ENCODE results near the gene XPO4. TPM values are rescaled to one million over a fixed set of nuclear protein-coding genes. Genes with fewer than 3 reads are reported as not detected.

Gene XPO4
- total RNA-seq, 1 experiment from 2014 or later: 34.1 TPM

GRCh38 chr13:20923272-20923671, 20.7 kb upstream of the XPO4 start:
- Histone ChIP-seq H3K14ac (ENCODE audit: insufficient read depth, low read length) (no peak overlapping the region), H4K20me1 (ENCODE audit: control insufficient read depth, insufficient read depth, insufficient read length) (no peaks in the 10 kb centered on the region), H2AFZ (ENCODE audit: low read length) (no peak overlapping the region), H2BK15ac (ENCODE audit: low read depth, low read length) (no peak overlapping the region), H3K9me3 (ENCODE audit: control insufficient read depth, low read depth, low read length) (no peaks in the 10 kb centered on the region), H2BK12ac (ENCODE audit: insufficient read length, low read depth, low read length) (no peak overlapping the region), H3K27me3 (ENCODE audit: insufficient read depth, low read length) (no peaks in the 10 kb centered on the region), H2BK120ac (ENCODE audit: low read depth, low read length, poor library complexity, severe bottlenecking) (no peak overlapping the region), H3K23me2 (ENCODE audit: insufficient read length, low read depth, low read length, poor library complexity, severe bottlenecking) (no peaks in the 10 kb centered on the region), H3K79me1 (ENCODE audit: insufficient read depth, low read depth, low read length, poor library complexity, severe bottlenecking) (no peaks in the 10 kb centered on the region), H3K27ac (ENCODE audit: insufficient read length, low read depth, low read length) (no peak overlapping the region), H2BK20ac (ENCODE audit: low read depth, low read length, poor library complexity, severe bottlenecking) (no peak overlapping the region), H2BK5ac (ENCODE audit: insufficient read length, low read length) (no peak overlapping the region), H4K8ac (replicated peaks; ENCODE audit: insufficient read length, low read depth, low read length) (no peak overlapping the region), H3K9ac (ENCODE audit: extremely low read depth, insufficient read length, low read length) (no peak overlapping the region), H3T11ph (ENCODE audit: low read length) (no peak overlapping the region), H3K4me1 (ENCODE audit: insufficient read depth, low read length) (no peaks in the 10 kb centered on the region), H2AK5ac (ENCODE audit: insufficient read length, low read length) (no peak overlapping the region), H3K23ac (ENCODE audit: insufficient read length, low read depth, low read length) (no peak overlapping the region), H4K91ac (ENCODE audit: insufficient read length, low read depth, low read length) (no peak overlapping the region), H3K56ac (ENCODE audit: insufficient read length, low read depth, low read length) (no peak overlapping the region), H3K18ac (ENCODE audit: insufficient read length, low read depth, low read length) (no peak overlapping the region), H3K4me2 (ENCODE audit: insufficient read depth, insufficient read length, low read length) (no peak overlapping the region), H3K79me2 (ENCODE audit: insufficient read depth, low read length) (no peaks in the 10 kb centered on the region), H4K5ac (ENCODE audit: insufficient read length, low read depth, low read length) (no peak overlapping the region), H3K4ac (ENCODE audit: low read depth, low read length) (no peak overlapping the region)
- no peak for DNase-seq
- Mint-ChIP-seq H3K4me3 (no peak overlapping the region), H3K27me3 (ENCODE audit: low read depth) (no peaks in the 10 kb centered on the region), H3K27ac (no peak overlapping the region; a peak in 1 of 7 replicates), H3K9me3 (no peaks in the 10 kb centered on the region), H3K36me3 (ENCODE audit: insufficient read depth in 1 of 3, low read depth in 3 of 3) (no peaks in the 10 kb centered on the region), H3K4me1 (0 out of 4 replicates have a peak, but pooled peaks cover 0 to 2% of the 10 kb centered on the region in 2 experiments)
- no CpG with 5 or more reads among the region's 4 CpGs for WGBS (ENCODE audit: extremely low coverage, insufficient read length, low lambda C conversion rate)
- no peak for TF ChIP-seq CTCF (conservative IDR thresholded peaks at IDR 0.05)

Data from H9 (cell line).